Activated naive CD4-positive, alpha-beta T cell treated with Interleukin-2 at 50 U/mL for 16 hours (primary cell): ENCODE results near the gene NFIB.

Experiments
- DNase-seq: peaks from one replicate; pipeline ENCODE4 v3.0.0-alpha.2; 2020

The NFIB gene

GRCh38 chr9:14271093-14271673, 42.8 kb downstream of the NFIB start:
- no peak for DNase-seq

DNA sequence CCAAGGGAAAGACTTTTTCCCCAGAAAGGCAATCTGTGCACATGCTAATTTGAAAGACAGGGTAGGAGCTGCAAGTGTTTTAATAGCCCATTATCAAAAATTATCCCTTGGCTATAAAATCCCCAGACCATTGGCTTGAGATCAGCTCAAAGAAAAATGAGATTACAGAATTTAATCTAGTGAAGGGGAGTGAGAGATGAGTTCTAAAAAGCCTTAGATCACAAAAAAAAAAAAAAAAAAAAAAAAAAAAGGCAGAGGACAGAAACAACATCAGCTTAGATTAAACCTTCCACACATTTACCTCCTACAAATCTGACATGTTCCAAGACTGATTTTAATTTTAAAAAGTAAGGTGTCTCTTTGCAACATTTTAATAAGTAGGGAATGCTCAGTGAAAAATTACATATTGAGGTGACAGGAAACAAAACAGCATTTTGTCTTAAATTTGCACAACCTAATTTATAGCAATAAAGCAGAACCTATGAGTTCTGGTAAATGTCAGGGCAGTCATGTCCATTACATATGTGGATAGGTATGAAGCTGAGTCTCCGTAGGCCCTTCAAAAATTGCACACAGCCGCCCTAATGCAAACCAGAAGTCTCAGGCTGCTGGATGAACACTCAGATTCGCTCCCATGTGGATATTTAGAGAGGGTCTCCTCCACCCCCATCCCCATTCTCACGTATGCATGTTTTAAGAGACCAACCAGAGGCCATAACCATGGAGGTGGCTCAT, 43.4 kb downstream of the NFIB start:
- no peak for DNase-seq

DNA sequence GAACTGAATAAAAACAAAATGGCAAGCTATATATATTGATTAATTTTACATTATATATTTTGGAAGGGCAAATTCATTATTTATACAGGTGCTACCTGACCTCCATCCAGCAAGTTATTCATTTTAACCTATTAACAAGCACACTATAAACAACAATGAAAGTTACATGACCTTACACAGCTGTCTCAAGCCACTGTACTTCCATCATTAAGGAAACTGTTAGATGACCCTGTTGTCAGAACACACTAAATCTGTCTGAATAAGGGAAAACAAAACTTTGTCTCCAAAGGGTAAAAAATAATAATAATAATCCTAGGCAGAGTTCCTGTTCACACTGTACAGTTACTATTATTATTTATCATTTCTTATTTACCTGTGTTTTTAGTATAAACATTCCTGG, 44.0 kb downstream of the NFIB start:
- DNase-seq: no peak

- DNase-seq: no peak
These were observed 50.0 kb downstream of the NFIB start for GRCh38 chr9:14263707-14264483.

GRCh38 chr9:14262827-14263226, 51.1 kb downstream of the NFIB start:
- DNase-seq: no peak

DNA sequence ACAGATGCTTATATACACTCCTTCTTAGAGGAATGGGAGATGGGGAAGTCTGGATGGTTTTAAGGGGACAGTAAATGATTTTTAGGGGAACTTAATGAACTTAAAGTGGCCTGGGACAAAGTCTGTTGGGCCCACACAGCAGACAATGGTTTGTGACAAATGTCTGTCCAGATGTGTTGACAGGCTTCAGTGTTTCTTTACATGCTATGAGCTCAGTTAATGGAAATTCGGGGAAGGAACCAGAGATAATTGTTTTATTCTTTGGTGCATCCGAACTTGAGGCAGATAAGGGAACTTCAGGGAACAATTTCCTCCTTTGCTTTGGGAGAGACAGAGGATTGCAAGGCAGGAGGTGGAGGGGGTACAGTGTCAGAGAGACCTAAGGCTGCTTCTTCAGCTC, 52.3 kb downstream of the NFIB start:
- no peak for DNase-seq

DNA sequence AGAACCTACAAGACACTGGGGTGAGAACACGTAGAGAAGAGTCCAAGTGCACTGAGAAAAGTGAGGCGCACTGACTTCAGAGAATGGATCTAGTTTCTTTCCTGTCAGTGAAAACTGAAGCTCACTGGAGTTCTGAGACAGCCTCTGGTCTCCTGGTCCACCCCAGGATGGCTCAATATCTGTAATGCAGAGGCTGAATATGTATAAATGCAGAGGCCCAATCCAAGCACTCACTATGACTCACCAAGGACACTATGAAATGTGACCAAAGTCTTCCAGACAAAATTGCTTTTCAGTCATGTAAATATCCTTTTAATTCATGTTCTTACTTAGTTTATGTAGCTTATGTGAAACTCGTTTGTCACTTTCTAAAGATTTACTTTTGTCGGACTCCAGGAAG, 53.8 kb downstream of the NFIB start:
- DNase-seq: no peak

- no peak for DNase-seq
These were observed 55.2 kb downstream of the NFIB start for GRCh38 chr9:14258660-14259239.

DNA sequence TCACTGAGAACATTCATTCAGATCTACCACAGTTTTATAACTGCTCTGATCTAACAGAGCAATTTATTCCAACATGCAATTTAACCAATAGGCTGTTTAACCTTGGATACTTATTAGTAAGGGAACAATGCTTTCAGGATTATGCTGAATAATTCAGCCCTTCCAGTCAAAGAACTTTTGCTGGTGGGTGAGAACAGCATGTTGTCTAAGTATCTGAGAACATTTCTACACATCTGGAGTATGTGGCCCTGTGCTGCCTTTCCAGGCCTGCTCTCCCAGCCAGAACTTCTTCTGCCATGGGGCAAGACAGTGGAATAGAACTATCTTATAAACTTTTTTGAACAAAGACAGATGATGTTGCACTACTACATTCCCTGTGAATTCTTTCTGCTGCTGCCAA, 55.8 kb downstream of the NFIB start:
- DNase-seq: no peak

GRCh38 chr9:14256588-14256987, 57.4 kb downstream of the NFIB start:
- no peak for DNase-seq

DNA sequence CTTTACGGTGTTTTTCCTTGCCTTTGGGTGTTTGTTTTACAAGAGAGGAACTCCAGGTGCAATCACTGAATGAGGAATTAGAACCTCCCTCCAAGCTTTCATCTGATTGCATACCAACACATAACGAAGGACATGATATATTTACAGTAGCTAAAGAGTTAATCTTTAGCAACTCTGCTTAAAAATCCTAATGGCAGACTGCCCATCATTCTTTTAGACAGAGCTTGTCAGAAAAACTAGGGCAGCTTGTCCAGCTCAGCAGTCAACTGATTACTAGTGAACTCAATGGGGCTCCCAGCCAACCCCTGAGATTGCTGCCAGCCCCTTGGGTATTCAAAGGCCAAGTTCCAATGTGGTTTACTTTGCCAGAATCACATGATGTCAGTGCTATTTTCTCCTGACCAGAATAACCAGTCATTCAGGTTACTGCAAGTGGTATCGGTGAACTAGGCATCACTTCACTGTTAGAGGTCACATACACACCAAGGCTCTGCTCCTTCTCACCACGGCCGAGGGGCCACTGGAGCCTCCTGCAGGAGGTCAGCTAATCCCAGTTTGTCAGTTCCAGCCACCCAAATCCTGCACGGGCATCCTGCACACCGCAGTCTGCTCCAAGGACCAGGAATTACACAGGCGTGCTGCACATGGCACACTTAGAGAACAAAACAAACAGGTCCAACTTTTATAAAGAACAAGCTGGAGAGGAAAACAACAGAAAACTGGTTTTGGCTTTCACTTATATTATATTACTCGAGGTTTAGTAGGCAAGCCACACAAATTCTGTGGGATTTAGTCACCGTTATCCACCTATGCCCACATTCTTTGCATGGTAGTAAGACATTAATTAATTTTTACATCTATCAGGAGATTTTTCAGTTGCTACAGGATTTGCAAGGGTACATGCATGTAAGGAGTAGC, 62.5 kb downstream of the NFIB start:
- no peak for DNase-seq

DNA sequence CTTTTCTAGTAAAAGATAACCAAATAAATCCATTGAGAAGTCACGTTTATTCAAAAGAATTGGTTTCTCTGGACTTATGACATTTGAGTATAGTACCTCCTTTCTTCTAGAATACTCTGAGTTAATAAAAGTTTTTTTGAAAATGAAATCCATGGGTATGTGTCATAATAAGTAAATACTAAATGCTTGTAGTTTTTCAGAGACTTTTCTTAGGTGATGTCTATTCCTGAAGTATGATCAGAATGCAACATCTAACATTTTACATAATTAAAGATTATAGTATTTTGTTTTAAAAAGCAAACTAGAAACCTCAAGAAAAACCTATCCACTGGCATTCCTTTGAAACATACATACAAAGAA, 63.2 kb downstream of the NFIB start:
- DNase-seq: no peak

GRCh38 chr9:14249527-14249926, 64.4 kb downstream of the NFIB start:
- DNase-seq: no peak

DNA sequence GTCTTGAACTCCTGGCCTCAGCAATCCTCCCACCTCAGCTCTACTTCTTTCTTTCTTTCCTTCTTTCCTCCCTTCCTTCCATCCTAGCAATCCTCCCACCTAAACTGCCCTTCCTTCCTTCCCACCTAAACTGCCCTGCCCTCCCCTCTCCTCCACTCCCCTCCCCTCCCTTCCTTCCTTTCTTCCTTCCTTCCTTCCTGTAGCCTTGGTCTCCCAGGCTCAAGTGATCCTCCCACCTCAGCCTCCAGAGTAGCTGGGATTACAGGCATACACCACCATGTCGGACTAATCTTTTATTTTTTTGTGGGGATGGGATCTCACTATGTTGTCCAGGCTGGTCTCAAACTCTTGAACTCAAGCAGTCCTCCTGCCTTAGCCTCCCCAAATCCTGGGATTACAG, 65.8 kb downstream of the NFIB start:
- DNase-seq: no peak

- no peak for DNase-seq
These were observed 66.4 kb downstream of the NFIB start for GRCh38 chr9:14247577-14247976.

GRCh38 chr9:14246951-14247350, 67.0 kb downstream of the NFIB start:
- no peak for DNase-seq

- DNase-seq: no peak
These were observed 67.9 kb downstream of the NFIB start for GRCh38 chr9:14245901-14246525.

DNA sequence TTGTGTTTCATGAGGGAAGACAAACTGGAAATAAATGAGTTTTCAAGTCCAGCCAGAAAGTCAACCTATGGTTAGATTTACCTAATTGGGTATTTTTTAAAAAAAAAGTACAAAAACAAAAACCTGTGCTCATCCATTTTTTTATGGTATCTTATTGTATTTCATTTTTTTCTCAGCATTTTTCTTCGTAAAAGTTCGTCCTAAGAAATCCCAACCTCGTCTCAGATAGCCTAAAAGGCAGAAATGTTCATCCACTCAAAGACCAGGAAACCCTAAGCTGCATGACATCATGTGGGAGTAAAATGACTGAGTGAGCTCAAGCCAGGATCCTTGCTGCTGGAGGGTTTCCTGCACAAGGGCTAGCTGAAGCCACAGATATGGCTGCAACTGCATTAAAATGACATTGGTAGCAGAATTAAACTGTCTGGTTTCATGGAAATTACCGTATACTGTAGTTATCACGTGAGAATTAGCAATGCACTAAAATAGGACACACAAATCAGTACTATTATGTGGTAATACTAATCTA, 70.4 kb downstream of the NFIB start:
- DNase-seq: no peak

DNA sequence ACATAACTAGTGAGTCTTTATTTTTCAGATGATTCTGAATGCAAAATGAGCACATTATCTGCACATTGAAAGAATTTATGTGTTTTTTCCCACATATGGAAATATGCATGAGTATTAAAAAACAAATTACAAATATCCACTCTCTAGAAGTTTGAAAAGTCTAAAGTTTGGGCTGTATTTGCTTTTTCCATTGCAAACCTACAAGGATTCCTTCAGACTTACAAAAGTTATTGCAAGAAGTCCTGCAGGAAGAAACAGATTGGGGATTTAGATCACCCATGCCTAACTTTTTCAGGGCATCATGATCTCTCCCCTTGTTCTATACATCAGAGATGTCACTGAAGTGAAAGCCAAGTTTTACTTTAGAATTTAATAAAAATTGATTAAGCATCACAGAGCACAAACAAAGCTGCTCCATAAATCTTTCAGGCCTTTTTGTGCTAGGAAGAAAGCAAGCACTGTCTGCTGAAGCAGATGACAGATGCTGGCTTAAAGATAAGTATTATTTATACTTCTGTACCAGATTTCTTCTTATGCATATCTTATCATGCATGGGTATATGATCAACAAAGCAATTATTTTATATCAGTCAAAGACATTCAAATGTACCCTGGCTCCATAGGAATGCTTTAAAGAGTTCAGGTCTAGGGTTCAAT, 71.7 kb downstream of the NFIB start:
- no peak for DNase-seq

DNA sequence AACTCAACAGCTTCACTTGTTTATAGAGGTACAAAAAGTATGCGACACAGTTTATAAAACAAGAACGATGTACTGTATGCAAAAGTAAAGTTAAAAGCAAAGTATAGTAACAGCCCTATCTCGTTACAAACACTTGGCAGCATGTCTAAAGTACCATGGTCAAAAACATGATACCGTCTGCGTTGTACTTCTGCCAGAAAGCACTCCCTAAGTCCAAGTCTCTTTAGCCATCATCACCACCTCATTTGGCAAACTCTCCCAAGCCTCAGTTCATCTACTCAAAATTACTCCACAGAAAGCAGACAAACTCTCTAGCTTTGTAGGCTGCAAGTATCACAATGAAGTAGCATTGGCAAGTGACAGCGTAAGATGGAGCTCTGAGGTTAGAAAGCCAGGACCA, 73.4 kb downstream of the NFIB start:
- no peak for DNase-seq

DNA sequence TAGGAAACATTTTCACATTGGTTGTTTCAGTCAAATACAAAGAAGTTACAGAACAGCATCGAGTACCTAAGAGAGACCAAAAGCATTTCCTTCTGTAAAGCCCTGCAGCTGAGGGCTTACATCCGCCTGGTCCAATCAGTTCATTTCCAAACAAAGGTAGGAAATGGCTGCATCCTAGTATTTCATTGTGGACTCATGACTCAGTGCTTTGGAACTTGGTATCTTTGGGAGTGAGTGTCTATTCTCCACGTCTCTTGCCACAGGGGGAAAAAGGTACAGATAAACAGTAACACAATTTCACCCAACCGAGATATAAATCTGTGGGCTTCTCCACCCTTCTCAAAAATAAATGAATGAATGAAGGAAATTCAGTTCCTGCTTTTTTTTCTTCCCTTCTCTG, 75.4 kb downstream of the NFIB start:
- no peak for DNase-seq

DNA sequence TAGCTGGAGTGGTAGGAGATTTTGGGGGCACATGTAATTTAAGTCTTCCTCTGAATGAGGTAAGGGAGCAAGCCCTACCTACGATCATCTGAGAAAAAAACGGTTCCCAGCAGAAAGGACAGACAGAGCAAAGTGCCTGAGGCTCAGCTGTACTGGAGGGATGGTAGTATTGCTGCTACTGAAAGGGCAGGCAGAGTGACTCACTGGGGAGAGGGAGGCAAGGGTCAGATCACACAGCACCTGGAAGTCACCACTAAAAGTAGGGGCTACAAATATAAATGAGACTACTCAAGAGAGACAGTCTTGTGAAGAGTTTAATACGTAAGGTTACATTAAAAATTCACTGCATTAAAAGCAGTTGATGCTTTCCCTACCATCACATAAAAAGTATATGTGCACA, 75.9 kb downstream of the NFIB start:
- no peak for DNase-seq
